GM12878 (cell line): ENCODE measurements around the gene ARHGEF1. TPM values are rescaled to one million over a fixed set of nuclear protein-coding genes. Genes with fewer than 3 reads are reported as not detected.

Source experiments
- ATAC-seq: fragments of 200-7000 bp; cut with Tn5 transposase; 3 replicates; pipeline ENCODE4 v1.9.1; 2020; ENCODE audit warnings: mild to moderate bottlenecking, moderate library complexity
- BruUV-seq: library from RNA; stranded (reverse); fragments of 400-500 nt; replicated peaks from 2 replicates; lab custom pipeline; 2021; lab: Mats Ljungman, UMichigan
- CTCF ChIA-PET: fragments of 300-600 bp; sonication (Branson Sonifier 250); formaldehyde crosslinking; extraction: SDS; loops from one replicate; lab custom pipeline; 2021; ENCODE audit warnings: inconsistent platforms; lab: Yijun Ruan, JAX
- POLR2A ChIA-PET: fragments of 350-600 bp; formaldehyde crosslinking; extraction: SDS; loops from one replicate; lab custom pipeline; 2021; ENCODE audit warnings: inconsistent platforms; lab: Charles Lee
- RAD21 ChIA-PET: fragments of 300-600 bp; sonication (Branson Sonifier 250); formaldehyde crosslinking; loops from one replicate; lab custom pipeline; 2023; ENCODE audit warnings: antibody characterized with exemption; ENCODE audit not compliant: unreplicated experiment; lab: Charles Lee
- SMC1A ChIA-PET: fragments of 300-600 bp; sonication (Branson Sonifier 250); formaldehyde crosslinking; loops from one replicate; lab custom pipeline; 2023; ENCODE audit not compliant: unreplicated experiment, uncharacterized antibody; lab: Charles Lee
- DNase-seq: peaks from one replicate; pipeline ENCODE4 v3.0.0-alpha.2; 2011; ENCODE audit warnings: low read depth, low spot score
- FAIRE-seq: peaks from 3 replicates; lab custom pipeline; 2011; peaks lifted over from hg19 to GRCh38; lab: Jason Lieb, UNC
- H2AFZ ChIP-seq: 2 replicates; pipeline ENCODE4 v1.6.0; 2011; ENCODE audit warnings: low read depth, low read length, control low read depth; ENCODE audit not compliant: control insufficient read depth
- H3K27ac ChIP-seq: 2 replicates; pipeline ENCODE4 v1.5.1; 2011; ENCODE audit warnings: control low read depth; ENCODE audit not compliant: control insufficient read depth, insufficient read depth
- H3K27me3 ChIP-seq, 2 experiments: replicated peaks in 1 of 2; 2 replicates each; pipeline versions ENCODE4 v1.6.0 to v1.6.1; 2011; ENCODE audit warnings: low read length in 1 of 2; ENCODE audit not compliant: control insufficient read depth in 2 of 2, insufficient read depth in 2 of 2
- H3K36me3 ChIP-seq, 2 experiments: 2 replicates each; pipeline ENCODE4 v1.5.1; 2011; ENCODE audit warnings: low read length in 1 of 2; ENCODE audit not compliant: control insufficient read depth in 2 of 2, insufficient read depth in 2 of 2
- H3K4me1 ChIP-seq: 2 replicates; pipeline ENCODE4 v1.6.1; 2011; ENCODE audit warnings: mild to moderate bottlenecking, low read length, moderate library complexity, mixed read lengths; ENCODE audit not compliant: control insufficient read depth, insufficient read depth
- H3K4me2 ChIP-seq: 2 replicates; pipeline ENCODE4 v1.6.0; 2011; ENCODE audit warnings: control low read depth; ENCODE audit not compliant: control insufficient read depth, insufficient read depth
- H3K4me3 ChIP-seq: fragments of 200-600 bp; sonication (generic); 2 replicates; pipeline ENCODE4 v1.5.1; 2016
- H3K79me2 ChIP-seq: 2 replicates; pipeline ENCODE4 v1.6.0; 2011; ENCODE audit warnings: low read length; ENCODE audit not compliant: control insufficient read depth, insufficient read depth
- H3K9ac ChIP-seq: 2 replicates; pipeline ENCODE4 v1.8.0; 2011; ENCODE audit warnings: low read length, control low read depth, mixed read lengths; ENCODE audit not compliant: control insufficient read depth, insufficient read depth
- H3K9me3 ChIP-seq: replicated peaks from 3 replicates; pipeline ENCODE4 v1.5.1; 2011; ENCODE audit warnings: mild to moderate bottlenecking, low read length; ENCODE audit not compliant: control insufficient read depth, insufficient read depth
- H4K20me1 ChIP-seq: 2 replicates; pipeline ENCODE4 v1.6.0; 2011; ENCODE audit not compliant: control insufficient read depth, insufficient read depth
- ATF7 ChIP-seq: fragments of 450-650 bp; IDR thresholded peaks from 2 replicates; pipeline ENCODE4 v1.6.1; 2016; ENCODE audit warnings: low read depth, mild to moderate bottlenecking
- BHLHE40 ChIP-seq, 2 experiments: fragments of 450-650 bp in 1 of 2; IDR thresholded peaks; 2 replicates each; pipeline ENCODE4 v1.6.1; 2011 to 2017; ENCODE audit warnings: low read depth in 2 of 2, borderline replicate concordance in 1 of 2, improper control_type of control experiment in 1 of 2, low read length in 1 of 2, mild to moderate bottlenecking in 1 of 2
- CBFB ChIP-seq: IDR thresholded peaks from 2 replicates; pipeline ENCODE4 v1.6.1; 2016; ENCODE audit warnings: antibody characterized with exemption, low read depth
- NR2C1 ChIP-seq: fragments of 450-650 bp; IDR thresholded peaks from 2 replicates; pipeline ENCODE4 v1.6.1; 2017; ENCODE audit warnings: antibody characterized with exemption, mild to moderate bottlenecking, moderate library complexity
- NR2F1 ChIP-seq: fragments of 450-650 bp; conservative IDR thresholded peaks from 2 replicates; pipeline ENCODE4 v1.6.1; 2017; ENCODE audit warnings: mild to moderate bottlenecking
- PAX8 ChIP-seq: fragments of 450-650 bp; IDR thresholded peaks from 2 replicates; pipeline ENCODE4 v1.6.1; 2017; ENCODE audit warnings: mild to moderate bottlenecking, moderate library complexity
- PML ChIP-seq: IDR thresholded peaks from 2 replicates; pipeline ENCODE4 v1.6.1; 2012; ENCODE audit warnings: low read length, inconsistent platforms
- POLR2A ChIP-seq: IDR thresholded peaks from 2 replicates; pipeline ENCODE4 v1.6.1; 2011; ENCODE audit warnings: low read depth, mild to moderate bottlenecking, low read length
- POLR2AphosphoS5 ChIP-seq: IDR thresholded peaks from 2 replicates; pipeline ENCODE4 v1.6.1; 2011; ENCODE audit warnings: mild to moderate bottlenecking, low read length, inconsistent platforms
- SMAD1 ChIP-seq: fragments of 450-650 bp; IDR thresholded peaks from 2 replicates; pipeline ENCODE4 v1.6.1; 2018; ENCODE audit warnings: mild to moderate bottlenecking, low read depth; ENCODE audit not compliant: partially characterized antibody
- YY1 ChIP-seq: IDR thresholded peaks from 2 replicates; pipeline ENCODE4 v1.6.1; 2011; ENCODE audit warnings: low read depth, mild to moderate bottlenecking, low read length
- WGBS: methylation state at CpG from one replicate; pipeline ENCODE4 v1.1.6; 2016; ENCODE audit warnings: low lambda C conversion rate; ENCODE audit not compliant: insufficient replicate concordance, insufficient coverage; ENCODE audit errors: missing lambda C conversion rate; 5-methylcytosine and 5-hydroxymethylcytosine counted together
- in situ Hi-C: fragments of 300-500 bp; cut with MboI; formaldehyde crosslinking; loops from 9 replicates; pipeline ENCODE4 v1.14.3; 2018; ENCODE audit warnings: mixed read lengths
- intact Hi-C: fragments of 100-400 bp; cut with micrococcal nuclease; formaldehyde crosslinking; loops from one replicate; pipeline ENCODE4 v1.14.2; 2022; ENCODE audit not compliant: unreplicated experiment
- polyA plus RNA-seq, 11 experiments: library from polyadenylated mRNA; depleted of rRNA in 4 of 11; unstranded in 6 of 11; stranded (reverse) in 5 of 11; fragments of >200 nt; fragmentation: Nextera tagmentation in 4 of 11; fragmentation: Illumina TruSeq in 1 of 11; extraction: Ambion mirVana in 4 of 11; extraction: Trizol in 1 of 11; gene quantifications; 1 replicate in 1 of 11; 2 replicates in 10 of 11; pipeline versions ENCODE4 v1.2.1 to v1.2.3, GENCODE V29; 2011 to 2016; ENCODE audit warnings: inconsistent platforms in 2 of 11, missing spikeins in 2 of 11, low read depth in 1 of 11
- total RNA-seq, 4 experiments: library from RNA; depleted of rRNA in 3 of 4; stranded (reverse); fragments of >200 nt in 3 of 4; fragmentation: Illumina TruSeq in 1 of 4; extraction: Trizol in 1 of 4; gene quantifications; 2 replicates each; pipeline versions ENCODE4 v1.2.1 to v1.2.3, GENCODE V29; 2013 to 2021
- TF ChIP-seq, protein P1 (sequence below): IDR thresholded peaks from 2 replicates; pipeline ENCODE4 v1.6.1; 2012; ENCODE audit warnings: low read depth, low read length, improper control_type of control experiment
- TF ChIP-seq, protein P2 (sequence below): fragments of 450-650 bp; IDR thresholded peaks from 2 replicates; pipeline ENCODE4 v1.6.1; 2017; ENCODE audit warnings: mild to moderate bottlenecking, low read depth, inconsistent platforms; ENCODE audit not compliant: poor library complexity, severe bottlenecking
- TF ChIP-seq, protein P3 (sequence below): IDR thresholded peaks from 2 replicates; pipeline ENCODE4 v1.6.1; 2012; ENCODE audit warnings: improper control_type of control experiment, low read depth, low read length; ENCODE audit not compliant: insufficient replicate concordance
- TF ChIP-seq, protein P4 (sequence below): fragments of 450-650 bp; IDR thresholded peaks from 2 replicates; pipeline ENCODE4 v1.6.1; 2016; ENCODE audit warnings: mild to moderate bottlenecking

ARHGEF1 gene
- total and polyA plus RNA-seq, 10 of the 15 experiments (the other 5 are each of a cell fraction or from before 2014, with no cell fraction given) = 1.2 to 207 (median 53.9) TPM

DNA sequence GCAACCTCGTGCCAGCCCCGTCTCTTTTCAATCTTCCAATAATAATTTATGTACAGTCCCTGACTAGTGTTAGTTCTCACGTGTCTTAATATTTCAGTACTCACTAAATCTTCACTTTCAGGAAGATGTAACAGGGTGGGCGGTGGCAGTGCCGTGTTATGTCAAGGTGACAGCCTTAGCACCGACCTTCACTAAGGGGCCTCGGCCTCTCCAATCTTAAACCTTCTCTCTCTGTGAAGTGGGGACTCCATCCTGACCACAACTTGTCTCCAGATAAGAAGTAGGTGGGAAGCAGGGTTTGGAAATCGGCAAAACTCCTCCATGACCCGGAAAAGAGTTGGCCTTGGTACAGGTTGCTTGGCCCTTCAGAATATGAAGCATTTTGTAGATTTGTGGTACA, 21.1 kb upstream of the ARHGEF1 start:
- no TSS peak for BruUV-seq
- Histone ChIP-seq H3K4me2 (peak overlapping the region; percentile 84), H2AFZ (no peak overlapping the region), H3K27me3 (no peaks in the 10 kb centered on the region), H3K27ac (peak overlapping the region; percentile 98), H3K4me3 (peak overlapping the region; percentile 94), H3K79me2 (peaks cover 64% of the 10 kb centered on the region), H3K36me3 (peaks cover 26 to 30% of the 10 kb centered on the region in 2 experiments), H3K9me3 (no peaks in the 10 kb centered on the region), H3K9ac (peak overlapping the region; percentile 100), H4K20me1 (peaks cover 20% of the 10 kb centered on the region), H3K4me1 (peaks cover 34% of the 10 kb centered on the region)
- FAIRE-seq (no peak), ATAC-seq (no peak), DNase-seq (no peak)
- in situ Hi-C loops = no loop called here
- SMC1A ChIA-PET = interaction anchor here (1.8 to 4.9 kb wide), 3 partner anchors 10 to 90 kb away, joined by 7 to 47 read pairs (median 19); no protein-coding TSS in a partner anchor
- RAD21 ChIA-PET = interaction anchor here (1.4 to 3.2 kb wide), 2 partner anchors 11 to 14 kb away, joined by 7 to 57 read pairs; partner anchors contain the start of gene CD79A
- CTCF ChIA-PET = interaction anchor here (0.7 to 4.6 kb wide), 7 partner anchors 12 to 100 kb away, joined by 3 to 85 read pairs (median 12); partner anchors contain the start of genes CD79A and RABAC1
- POLR2A ChIA-PET = interaction anchor here (1.5 to 4.3 kb wide), 8 partner anchors 9 to 96 kb away, joined by 6 to 46 read pairs (median 17); partner anchors contain the start of genes CD79A and RABAC1
- intact Hi-C loops = no loop called here
- 28% methylated on average over 9 of the region's 9 CpGs for WGBS
- TF ChIP-seq YY1 = no peak
- peak in 1 of 2 experiments; percentile 33; a peak in 1 of 4 replicates for TF ChIP-seq BHLHE40 (IDR thresholded peaks at IDR 0.05; ENCODE audit: borderline replicate concordance in 1 of 2, low read depth in 2 of 2, low read length in 1 of 2)
- TF ChIP-seq NR2F1 = no peak
- TF ChIP-seq PML = no peak
- TF ChIP-seq NR2C1 = no peak
- no peak for TF ChIP-seq CBFB
- TF ChIP-seq, protein P1, sequence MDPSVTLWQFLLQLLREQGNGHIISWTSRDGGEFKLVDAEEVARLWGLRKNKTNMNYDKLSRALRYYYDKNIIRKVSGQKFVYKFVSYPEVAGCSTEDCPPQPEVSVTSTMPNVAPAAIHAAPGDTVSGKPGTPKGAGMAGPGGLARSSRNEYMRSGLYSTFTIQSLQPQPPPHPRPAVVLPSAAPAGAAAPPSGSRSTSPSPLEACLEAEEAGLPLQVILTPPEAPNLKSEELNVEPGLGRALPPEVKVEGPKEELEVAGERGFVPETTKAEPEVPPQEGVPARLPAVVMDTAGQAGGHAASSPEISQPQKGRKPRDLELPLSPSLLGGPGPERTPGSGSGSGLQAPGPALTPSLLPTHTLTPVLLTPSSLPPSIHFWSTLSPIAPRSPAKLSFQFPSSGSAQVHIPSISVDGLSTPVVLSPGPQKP = no peak
- TF ChIP-seq, protein P2, sequence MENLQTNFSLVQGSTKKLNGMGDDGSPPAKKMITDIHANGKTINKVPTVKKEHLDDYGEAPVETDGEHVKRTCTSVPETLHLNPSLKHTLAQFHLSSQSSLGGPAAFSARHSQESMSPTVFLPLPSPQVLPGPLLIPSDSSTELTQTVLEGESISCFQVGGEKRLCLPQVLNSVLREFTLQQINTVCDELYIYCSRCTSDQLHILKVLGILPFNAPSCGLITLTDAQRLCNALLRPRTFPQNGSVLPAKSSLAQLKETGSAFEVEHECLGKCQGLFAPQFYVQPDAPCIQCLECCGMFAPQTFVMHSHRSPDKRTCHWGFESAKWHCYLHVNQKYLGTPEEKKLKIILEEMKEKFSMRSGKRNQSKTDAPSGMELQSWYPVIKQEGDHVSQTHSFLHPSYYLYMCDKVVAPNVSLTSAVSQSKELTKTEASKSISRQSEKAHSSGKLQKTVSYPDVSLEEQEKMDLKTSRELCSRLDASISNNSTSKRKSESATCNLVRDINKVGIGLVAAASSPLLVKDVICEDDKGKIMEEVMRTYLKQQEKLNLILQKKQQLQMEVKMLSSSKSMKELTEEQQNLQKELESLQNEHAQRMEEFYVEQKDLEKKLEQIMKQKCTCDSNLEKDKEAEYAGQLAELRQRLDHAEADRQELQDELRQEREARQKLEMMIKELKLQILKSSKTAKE = no peak
- no peak for TF ChIP-seq ATF7
- no peak for TF ChIP-seq SMAD1
- TF ChIP-seq, protein P3, sequence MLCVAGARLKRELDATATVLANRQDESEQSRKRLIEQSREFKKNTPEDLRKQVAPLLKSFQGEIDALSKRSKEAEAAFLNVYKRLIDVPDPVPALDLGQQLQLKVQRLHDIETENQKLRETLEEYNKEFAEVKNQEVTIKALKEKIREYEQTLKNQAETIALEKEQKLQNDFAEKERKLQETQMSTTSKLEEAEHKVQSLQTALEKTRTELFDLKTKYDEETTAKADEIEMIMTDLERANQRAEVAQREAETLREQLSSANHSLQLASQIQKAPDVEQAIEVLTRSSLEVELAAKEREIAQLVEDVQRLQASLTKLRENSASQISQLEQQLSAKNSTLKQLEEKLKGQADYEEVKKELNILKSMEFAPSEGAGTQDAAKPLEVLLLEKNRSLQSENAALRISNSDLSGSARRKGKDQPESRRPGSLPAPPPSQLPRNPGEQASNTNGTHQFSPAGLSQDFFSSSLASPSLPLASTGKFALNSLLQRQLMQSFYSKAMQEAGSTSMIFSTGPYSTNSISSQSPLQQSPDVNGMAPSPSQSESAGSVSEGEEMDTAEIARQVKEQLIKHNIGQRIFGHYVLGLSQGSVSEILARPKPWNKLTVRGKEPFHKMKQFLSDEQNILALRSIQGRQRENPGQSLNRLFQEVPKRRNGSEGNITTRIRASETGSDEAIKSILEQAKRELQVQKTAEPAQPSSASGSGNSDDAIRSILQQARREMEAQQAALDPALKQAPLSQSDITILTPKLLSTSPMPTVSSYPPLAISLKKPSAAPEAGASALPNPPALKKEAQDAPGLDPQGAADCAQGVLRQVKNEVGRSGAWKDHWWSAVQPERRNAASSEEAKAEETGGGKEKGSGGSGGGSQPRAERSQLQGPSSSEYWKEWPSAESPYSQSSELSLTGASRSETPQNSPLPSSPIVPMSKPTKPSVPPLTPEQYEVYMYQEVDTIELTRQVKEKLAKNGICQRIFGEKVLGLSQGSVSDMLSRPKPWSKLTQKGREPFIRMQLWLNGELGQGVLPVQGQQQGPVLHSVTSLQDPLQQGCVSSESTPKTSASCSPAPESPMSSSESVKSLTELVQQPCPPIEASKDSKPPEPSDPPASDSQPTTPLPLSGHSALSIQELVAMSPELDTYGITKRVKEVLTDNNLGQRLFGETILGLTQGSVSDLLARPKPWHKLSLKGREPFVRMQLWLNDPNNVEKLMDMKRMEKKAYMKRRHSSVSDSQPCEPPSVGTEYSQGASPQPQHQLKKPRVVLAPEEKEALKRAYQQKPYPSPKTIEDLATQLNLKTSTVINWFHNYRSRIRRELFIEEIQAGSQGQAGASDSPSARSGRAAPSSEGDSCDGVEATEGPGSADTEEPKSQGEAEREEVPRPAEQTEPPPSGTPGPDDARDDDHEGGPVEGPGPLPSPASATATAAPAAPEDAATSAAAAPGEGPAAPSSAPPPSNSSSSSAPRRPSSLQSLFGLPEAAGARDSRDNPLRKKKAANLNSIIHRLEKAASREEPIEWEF = no peak
- TF ChIP-seq POLR2AphosphoS5 = 0 out of 2 replicates have a peak, but pooled peaks have one; percentile 20
- TF ChIP-seq POLR2A = 0 out of 2 replicates have a peak, but pooled peaks have one; percentile 16
- TF ChIP-seq, protein P4, sequence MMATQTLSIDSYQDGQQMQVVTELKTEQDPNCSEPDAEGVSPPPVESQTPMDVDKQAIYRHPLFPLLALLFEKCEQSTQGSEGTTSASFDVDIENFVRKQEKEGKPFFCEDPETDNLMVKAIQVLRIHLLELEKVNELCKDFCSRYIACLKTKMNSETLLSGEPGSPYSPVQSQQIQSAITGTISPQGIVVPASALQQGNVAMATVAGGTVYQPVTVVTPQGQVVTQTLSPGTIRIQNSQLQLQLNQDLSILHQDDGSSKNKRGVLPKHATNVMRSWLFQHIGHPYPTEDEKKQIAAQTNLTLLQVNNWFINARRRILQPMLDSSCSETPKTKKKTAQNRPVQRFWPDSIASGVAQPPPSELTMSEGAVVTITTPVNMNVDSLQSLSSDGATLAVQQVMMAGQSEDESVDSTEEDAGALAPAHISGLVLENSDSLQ = peak; percentile 26; the same call in 1 of the 2 replicates
- no peak for TF ChIP-seq PAX8
